Neural cell (in vitro differentiated cells): Measurements from ENCODE around the gene ARMC12.

Experiments used
- CTCF ChIP-seq: fragments of 450-650 bp; IDR thresholded peaks from 2 replicates; pipeline ENCODE4 v1.5.1; 2014; ENCODE audit warnings: antibody characterized with exemption, mild to moderate bottlenecking, moderate library complexity; ENCODE audit not compliant: poor library complexity, severe bottlenecking
- EP300 ChIP-seq: fragments of 450-650 bp; conservative IDR thresholded peaks from 2 replicates; pipeline ENCODE4 v1.6.1; 2014; ENCODE audit warnings: antibody characterized with exemption, mild to moderate bottlenecking, moderate library complexity; ENCODE audit not compliant: poor library complexity, severe bottlenecking
- EZH2 ChIP-seq: fragments of 200-600, 300-800 bp; shearing (Covaris generic), sonication (generic); IDR thresholded peaks from 2 replicates; pipeline ENCODE4 v1.6.1; 2014; ENCODE audit warnings: antibody characterized with exemption, low read length, borderline replicate concordance, mild to moderate bottlenecking; ENCODE audit not compliant: insufficient read depth, poor library complexity, severe bottlenecking
- MXI1 ChIP-seq: fragments of 450-650 bp; conservative IDR thresholded peaks from 2 replicates; pipeline ENCODE4 v1.6.1; 2014; ENCODE audit warnings: antibody characterized with exemption, mild to moderate bottlenecking; ENCODE audit not compliant: poor library complexity, severe bottlenecking
- POLR2AphosphoS5 ChIP-seq: IDR thresholded peaks from 2 replicates; pipeline ENCODE4 v1.6.1; 2012
- RAD21 ChIP-seq: fragments of 450-650 bp; conservative IDR thresholded peaks from 2 replicates; pipeline ENCODE4 v1.6.1; 2014; ENCODE audit warnings: antibody characterized with exemption, mild to moderate bottlenecking, moderate library complexity
- REST ChIP-seq: IDR thresholded peaks from 2 replicates; pipeline ENCODE4 v1.6.1; 2012; ENCODE audit warnings: borderline replicate concordance

GRCh38 chr6:35719830-35720733 lies 16.8 kb upstream of the ARMC12 start:
- no peak for TF ChIP-seq CTCF
- TF ChIP-seq POLR2AphosphoS5: no peak
- TF ChIP-seq EP300: no peak
- TF ChIP-seq RAD21: no peak
- no peak for TF ChIP-seq EZH2
- no peak for TF ChIP-seq MXI1
- peak; percentile 81 for TF ChIP-seq REST
